HCT116 (cell line): ENCODE results near the gene TCEA3. TPM values are rescaled to one million over a fixed set of nuclear protein-coding genes. Genes with fewer than 3 reads are reported as not detected.

Experiments
- ATAC-seq: fragments of 200-7000 bp; cut with Tn5 transposase; 2 replicates; pipeline ENCODE4 v1.9.1; 2020; ENCODE audit warnings: mild to moderate bottlenecking, moderate library complexity
- BruUV-seq: library from RNA; stranded (reverse); fragments of 400-500 nt; replicated peaks from 2 replicates; lab custom pipeline; 2021; lab: Mats Ljungman, UMichigan
- CTCF ChIA-PET: fragments of 300-600 bp; sonication (Branson Sonifier 250); formaldehyde crosslinking; loops from one replicate; lab custom pipeline; 2021; ENCODE audit warnings: antibody characterized with exemption; lab: Charles Lee
- POLR2A ChIA-PET: fragments of 300-600, 350-600 bp; sonication (Branson Sonifier 250); formaldehyde crosslinking; loops from one replicate; lab custom pipeline; 2021; ENCODE audit warnings: antibody characterized with exemption; lab: Charles Lee
- RAD21 ChIA-PET, 2 experiments: fragments of 300-600 bp; sonication (Branson Sonifier 250); formaldehyde crosslinking; loops; one replicate each; lab custom pipeline; 2023; ENCODE audit warnings: low total read pairs in 2 of 2; ENCODE audit not compliant: uncharacterized antibody in 2 of 2, unreplicated experiment in 2 of 2, low non-redundant PET in 1 of 2; lab: Charles Lee
- DNase-seq: peaks from one replicate; pipeline ENCODE4 v3.0.0-alpha.2; 2010; ENCODE audit warnings: low read depth, low spot score
- H2AFZ ChIP-seq: fragments of 200-600 bp; shearing (Covaris generic), sonication (generic); 2 replicates; pipeline ENCODE4 v1.6.1; 2017; ENCODE audit warnings: low read depth, mixed run types, mixed read lengths, antibody characterized with exemption, low read length; ENCODE audit not compliant: poor library complexity, severe bottlenecking
- H3K27ac ChIP-seq: 2 replicates; pipeline ENCODE4 v1.5.1; 2012; ENCODE audit warnings: low read depth, low read length
- H3K27me3 ChIP-seq: fragments of 200-600 bp; sonication (generic); 2 replicates; pipeline ENCODE4 v1.6.1; 2016; ENCODE audit warnings: mixed run types, low read length, mixed read lengths; ENCODE audit not compliant: insufficient read depth
- H3K36me3 ChIP-seq, 2 experiments: fragments of 200-500 bp in 1 of 2; fragments of 200-600 bp in 1 of 2; sonication (Bioruptor generic) in 1 of 2; sonication (generic) in 1 of 2; 2 replicates each; pipeline versions ENCODE4 v1.5.1 to v1.6.1; 2014 to 2016; ENCODE audit warnings: low read length in 2 of 2, inconsistent platforms in 1 of 2, mixed read lengths in 1 of 2, mixed run types in 1 of 2; ENCODE audit not compliant: insufficient read depth in 2 of 2, control insufficient read depth in 1 of 2
- H3K4me1 ChIP-seq, 2 experiments: fragments of 200-600 bp in 1 of 2; sonication (generic) in 1 of 2; 2 replicates each; pipeline versions ENCODE4 v1.5.1 to v1.6.1; 2012 to 2017; ENCODE audit warnings: low read length in 2 of 2, inconsistent platforms in 1 of 2, mild to moderate bottlenecking in 1 of 2, mixed read lengths in 1 of 2, mixed run types in 1 of 2, moderate library complexity in 1 of 2; ENCODE audit not compliant: insufficient read depth in 2 of 2, control insufficient read depth in 1 of 2
- H3K4me2 ChIP-seq: fragments of 200-600 bp; sonication (generic); 2 replicates; pipeline ENCODE4 v1.6.1; 2017; ENCODE audit warnings: mixed run types, low read length, mixed read lengths
- H3K4me3 ChIP-seq, 2 experiments: fragments of 200-600 bp in 1 of 2; sonication (generic) in 1 of 2; replicated peaks in 1 of 2; 2 replicates each; pipeline ENCODE4 v1.5.1; 2011 to 2016; ENCODE audit warnings: low read length in 2 of 2, control low read depth in 1 of 2, low read depth in 1 of 2, mild to moderate bottlenecking in 1 of 2, mixed read lengths in 1 of 2, mixed run types in 1 of 2
- H3K79me2 ChIP-seq: fragments of 200-600 bp; sonication (generic); 2 replicates; pipeline ENCODE4 v1.6.1; 2017; ENCODE audit warnings: mild to moderate bottlenecking, mixed run types, low read length, moderate library complexity, mixed read lengths; ENCODE audit not compliant: insufficient read depth
- H3K9ac ChIP-seq: fragments of 200-600 bp; sonication (generic); 2 replicates; pipeline ENCODE4 v1.6.1; 2016; ENCODE audit warnings: low read length, mixed read lengths
- H3K9me2 ChIP-seq: fragments of 200-600 bp; sonication (generic), shearing (Covaris generic); 2 replicates; pipeline ENCODE4 v1.6.1; 2017; ENCODE audit warnings: mixed run types, mild to moderate bottlenecking, moderate library complexity; ENCODE audit not compliant: insufficient read depth
- H3K9me3 ChIP-seq, 2 experiments: fragments of 200-500 bp in 1 of 2; fragments of 200-600 bp in 1 of 2; sonication (Bioruptor generic) in 1 of 2; sonication (generic) in 1 of 2; 2 replicates each; pipeline ENCODE4 v1.6.1; 2014 to 2017; ENCODE audit warnings: low read length in 2 of 2, mixed read lengths in 2 of 2, inconsistent platforms in 1 of 2, low read depth in 1 of 2, mild to moderate bottlenecking in 1 of 2, mixed run types in 1 of 2, moderate library complexity in 1 of 2; ENCODE audit not compliant: control insufficient read depth in 1 of 2, insufficient read depth in 1 of 2
- H4K20me1 ChIP-seq: fragments of 200-600 bp; sonication (generic), shearing (Covaris generic); 2 replicates; pipeline ENCODE4 v1.6.1; 2017; ENCODE audit warnings: mixed run types, mild to moderate bottlenecking, moderate library complexity; ENCODE audit not compliant: insufficient read depth
- CBX3 ChIP-seq: IDR thresholded peaks from 2 replicates; pipeline ENCODE4 v1.6.1; 2012; ENCODE audit warnings: low read depth
- CEBPB ChIP-seq: IDR thresholded peaks from 2 replicates; pipeline ENCODE4 v1.6.1; 2012; ENCODE audit warnings: low read depth
- EGR1 ChIP-seq: IDR thresholded peaks from 2 replicates; pipeline ENCODE4 v1.6.1; 2012; ENCODE audit warnings: low read depth
- ELF1 ChIP-seq: IDR thresholded peaks from 2 replicates; pipeline ENCODE4 v1.6.1; 2012; ENCODE audit warnings: low read depth, borderline replicate concordance
- FOSL1 ChIP-seq: IDR thresholded peaks from 2 replicates; pipeline ENCODE4 v1.6.1; 2012; ENCODE audit warnings: low read depth
- JUND ChIP-seq: IDR thresholded peaks from 2 replicates; pipeline ENCODE4 v1.6.1; 2012
- ZFX ChIP-seq: fragments of 450-650 bp; IDR thresholded peaks from 2 replicates; pipeline ENCODE4 v1.6.1; 2017
- intact Hi-C: fragments of 100-400 bp; cut with micrococcal nuclease; formaldehyde crosslinking; loops from 2 replicates; pipeline ENCODE4 v1.10.0; 2022
- total RNA-seq: library from RNA; stranded (reverse); gene quantifications from one replicate; pipeline ENCODE4 v1.2.1, GENCODE V29; 2021; ENCODE audit not compliant: unreplicated experiment

The TCEA3 gene
- total RNA-seq, 1 experiment from 2014 or later: 3.7 TPM

GRCh38 chr1:23421753-23422240 lies 2.8 kb downstream of the TCEA3 start:
- no peaks in the 10 kb centered on the region for H3K36me3 ChIP-seq
- H2AFZ ChIP-seq: no peak overlapping the region
- intact Hi-C loops: no loop called here
- no peak for TF ChIP-seq ELF1
- TF ChIP-seq CEBPB: no peak
- TF ChIP-seq EGR1: no peak
- no peak for TF ChIP-seq JUND
- TF ChIP-seq, all 23 proteins: peak for 0
- H3K9me3 ChIP-seq: no peaks in the 10 kb centered on the region
- H3K4me3 ChIP-seq: no peak overlapping the region
- POLR2A ChIA-PET: no interaction called here
- no peak overlapping the region for H3K4me2 ChIP-seq
- BruUV-seq: no TSS peak
- H3K27me3 ChIP-seq: no peaks in the 10 kb centered on the region
- ATAC-seq: no peak
- RAD21 ChIA-PET: no interaction called here
- H3K79me2 ChIP-seq: no peaks in the 10 kb centered on the region
- H3K4me1 ChIP-seq: peaks cover 0 to 13% of the 10 kb centered on the region in 2 experiments; a peak in 1 of 4 replicates
- CTCF ChIA-PET: interaction anchor here (1.0 kb wide), 1 partner anchor 18 kb away, joined by 3 read pairs; no protein-coding TSS in a partner anchor
- DNase-seq: no peak
- no peaks in the 10 kb centered on the region for H3K9me2 ChIP-seq
- H4K20me1 ChIP-seq: no peaks in the 10 kb centered on the region
- H3K9ac ChIP-seq: no peak overlapping the region
- H3K27ac ChIP-seq: no peak overlapping the region

GRCh38 chr1:23421343-23421742 lies 3.2 kb downstream of the TCEA3 start:
- Histone ChIP-seq H2AFZ (no peak overlapping the region), H3K9me3 (no peaks in the 10 kb centered on the region), H3K4me2 (no peak overlapping the region), H3K27ac (no peak overlapping the region), H4K20me1 (no peaks in the 10 kb centered on the region), H3K9ac (no peak overlapping the region), H3K9me2 (no peaks in the 10 kb centered on the region), H3K27me3 (no peaks in the 10 kb centered on the region), H3K4me3 (no peak overlapping the region), H3K36me3 (no peaks in the 10 kb centered on the region), H3K4me1 (peaks cover 0 to 13% of the 10 kb centered on the region in 2 experiments; a peak in 1 of 4 replicates), H3K79me2 (no peaks in the 10 kb centered on the region)
- ATAC-seq (no peak), DNase-seq (no peak)
- ChIA-PET RAD21 (no interaction called here), POLR2A (no interaction called here), CTCF (interaction anchor here (1.0 kb wide), 1 partner anchor 18 kb away, joined by 3 read pairs; no protein-coding TSS in a partner anchor)
- BruUV-seq: no TSS peak
- TF ChIP-seq ELF1 (no peak), FOSL1 (no peak), ZFX (no peak), CBX3 (no peak), EGR1 (no peak), JUND (no peak)
- intact Hi-C loops: no loop called here
